Brain microvascular endothelial cell (primary cell): Measurements from ENCODE around the gene DMBT1.

ENCODE experiments used
- DNase-seq: peaks from one replicate; pipeline ENCODE4 v3.0.0-alpha.2; 2020
- H3K27ac ChIP-seq: fragments of 250-450 bp; sonication (Bioruptor Pico); 2 replicates; pipeline ENCODE4 v1.5.1; 2020; ENCODE audit warnings: mild to moderate bottlenecking, moderate library complexity
- H3K27me3 ChIP-seq: fragments of 250-450 bp; sonication (Bioruptor Pico); replicated peaks from 2 replicates; pipeline ENCODE4 v1.5.1; 2020; ENCODE audit warnings: mild to moderate bottlenecking
- H3K36me3 ChIP-seq: fragments of 250-450 bp; sonication (Bioruptor Pico); replicated peaks from 2 replicates; pipeline ENCODE4 v1.5.1; 2020; ENCODE audit warnings: mild to moderate bottlenecking
- H3K4me3 ChIP-seq: 2 replicates; pipeline ENCODE4 v1.5.1; 2011; ENCODE audit warnings: low read depth, mild to moderate bottlenecking, control low read depth, low read length, moderate library complexity
- in situ Hi-C: cut with HindIII; loops from 2 replicates; pipeline ENCODE4 v1.10.0; 2017; ENCODE audit warnings: low sequenced_read_pairs, low pct_ligation_motif_present
- TF ChIP-seq, protein P1 (sequence below): IDR thresholded peaks from 2 replicates; pipeline ENCODE4 v1.5.1; 2011; ENCODE audit warnings: low read depth, mild to moderate bottlenecking, moderate library complexity, low read length, control low read depth, inconsistent platforms; ENCODE audit errors: missing control alignments

DMBT1 gene

DNA sequence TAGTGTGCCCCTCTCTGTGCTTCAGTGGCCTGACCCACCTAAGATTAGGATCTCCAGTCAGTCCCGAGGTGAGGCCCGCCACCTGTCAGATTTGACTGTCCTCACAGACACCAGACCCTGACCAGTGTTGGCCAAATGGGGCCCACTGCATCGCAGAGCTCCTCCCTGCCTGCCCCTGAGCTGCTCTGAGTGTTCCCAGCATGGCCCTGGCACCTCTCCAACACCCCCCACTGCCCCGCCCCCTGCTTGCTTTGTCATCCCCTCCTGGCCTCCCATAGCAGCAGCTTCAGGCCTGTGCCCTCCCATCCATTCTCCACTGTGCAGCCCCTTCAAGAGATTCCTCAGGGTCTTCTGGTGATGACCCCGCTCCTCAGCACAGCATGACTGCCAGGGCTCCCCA lies 71.5 kb downstream of the DMBT1 start:
- no peaks in the 10 kb centered on the region for H3K36me3 ChIP-seq
- in situ Hi-C loops, result no loop called here
- no peak overlapping the region for H3K27ac ChIP-seq
- no peak for DNase-seq
- H3K27me3 ChIP-seq, result no peaks in the 10 kb centered on the region
- no peak overlapping the region for H3K4me3 ChIP-seq
- TF ChIP-seq, protein P1, sequence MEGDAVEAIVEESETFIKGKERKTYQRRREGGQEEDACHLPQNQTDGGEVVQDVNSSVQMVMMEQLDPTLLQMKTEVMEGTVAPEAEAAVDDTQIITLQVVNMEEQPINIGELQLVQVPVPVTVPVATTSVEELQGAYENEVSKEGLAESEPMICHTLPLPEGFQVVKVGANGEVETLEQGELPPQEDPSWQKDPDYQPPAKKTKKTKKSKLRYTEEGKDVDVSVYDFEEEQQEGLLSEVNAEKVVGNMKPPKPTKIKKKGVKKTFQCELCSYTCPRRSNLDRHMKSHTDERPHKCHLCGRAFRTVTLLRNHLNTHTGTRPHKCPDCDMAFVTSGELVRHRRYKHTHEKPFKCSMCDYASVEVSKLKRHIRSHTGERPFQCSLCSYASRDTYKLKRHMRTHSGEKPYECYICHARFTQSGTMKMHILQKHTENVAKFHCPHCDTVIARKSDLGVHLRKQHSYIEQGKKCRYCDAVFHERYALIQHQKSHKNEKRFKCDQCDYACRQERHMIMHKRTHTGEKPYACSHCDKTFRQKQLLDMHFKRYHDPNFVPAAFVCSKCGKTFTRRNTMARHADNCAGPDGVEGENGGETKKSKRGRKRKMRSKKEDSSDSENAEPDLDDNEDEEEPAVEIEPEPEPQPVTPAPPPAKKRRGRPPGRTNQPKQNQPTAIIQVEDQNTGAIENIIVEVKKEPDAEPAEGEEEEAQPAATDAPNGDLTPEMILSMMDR, result no peak

DNA sequence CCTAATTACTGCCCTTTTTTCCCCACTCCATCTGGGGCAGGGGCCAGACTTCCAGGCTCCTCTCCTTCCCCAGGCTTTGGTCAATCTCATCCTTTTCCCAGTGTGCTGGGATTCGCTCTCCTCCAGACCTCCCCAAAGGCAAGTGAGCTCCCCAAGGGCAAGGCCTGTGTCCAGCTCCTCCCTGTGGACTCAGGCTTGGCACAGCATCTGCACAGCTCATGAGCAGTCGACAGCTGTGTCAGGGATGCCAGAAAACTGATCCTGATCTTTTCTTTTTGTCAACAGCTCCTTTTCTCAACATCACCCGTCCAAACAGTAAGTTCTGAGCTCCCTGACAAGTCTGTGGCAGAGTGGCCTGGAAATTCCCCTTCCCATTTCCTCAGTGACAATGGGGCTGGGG lies 72.0 kb downstream of the DMBT1 start:
- in situ Hi-C loops, result no loop called here

DNA sequence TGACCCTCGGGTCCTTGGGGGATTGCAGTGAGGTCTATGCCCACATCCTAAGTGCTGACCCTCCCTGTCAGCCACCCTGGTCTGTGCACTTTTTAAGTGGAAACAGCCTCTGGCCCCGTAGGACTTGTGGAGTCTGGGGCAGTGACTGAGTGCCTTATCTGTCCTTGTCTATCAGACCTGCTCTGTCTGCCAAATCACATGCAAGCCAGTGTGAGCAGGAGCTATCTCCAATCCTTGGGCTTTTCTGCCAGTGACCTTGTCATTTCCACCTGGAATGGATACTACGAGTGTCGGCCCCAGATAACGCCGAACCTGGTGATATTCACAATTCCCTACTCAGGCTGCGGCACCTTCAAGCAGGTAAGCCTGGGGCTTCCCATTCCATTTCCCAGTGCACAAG lies 76.4 kb downstream of the DMBT1 start:
- no peaks in the 10 kb centered on the region for H3K27me3 ChIP-seq
- H3K27ac ChIP-seq, result no peak overlapping the region
- H3K4me3 ChIP-seq, result no peak overlapping the region
- in situ Hi-C loops, result no loop called here
- TF ChIP-seq, protein P1, result no peak
- no peaks in the 10 kb centered on the region for H3K36me3 ChIP-seq
- DNase-seq, result no peak

More for the DNA sequence above, 72.0 kb downstream of the DMBT1 start:
- Histone ChIP-seq H3K4me3 (no peak overlapping the region), H3K36me3 (no peaks in the 10 kb centered on the region), H3K27ac (no peak overlapping the region), H3K27me3 (no peaks in the 10 kb centered on the region)
- no peak for DNase-seq
- TF ChIP-seq, protein P1, result no peak

DNA sequence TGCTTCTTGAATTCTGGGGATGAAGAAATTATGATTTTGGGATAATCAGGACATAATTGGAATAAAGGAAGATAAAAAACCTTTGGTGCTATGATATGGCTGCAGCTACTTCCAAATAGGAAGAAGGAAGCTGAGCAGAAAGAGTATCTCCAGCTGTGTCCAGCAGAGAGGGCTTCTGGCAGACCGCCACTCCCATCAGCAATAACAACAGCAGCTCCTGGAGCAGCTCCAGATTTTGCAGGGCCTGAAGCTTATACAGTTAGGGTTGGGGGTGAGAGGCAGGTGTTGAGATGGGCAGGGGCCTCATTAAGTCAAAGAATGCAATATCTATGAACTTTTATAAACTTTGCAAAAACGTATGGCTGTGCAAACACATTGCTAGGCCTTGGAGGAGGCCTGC lies 76.8 kb downstream of the DMBT1 start:
- in situ Hi-C loops, result no loop called here
- DNase-seq, result no peak
- Histone ChIP-seq H3K36me3 (no peaks in the 10 kb centered on the region), H3K27me3 (no peaks in the 10 kb centered on the region), H3K27ac (no peak overlapping the region), H3K4me3 (no peak overlapping the region)
- TF ChIP-seq, protein P1, result no peak

DNA sequence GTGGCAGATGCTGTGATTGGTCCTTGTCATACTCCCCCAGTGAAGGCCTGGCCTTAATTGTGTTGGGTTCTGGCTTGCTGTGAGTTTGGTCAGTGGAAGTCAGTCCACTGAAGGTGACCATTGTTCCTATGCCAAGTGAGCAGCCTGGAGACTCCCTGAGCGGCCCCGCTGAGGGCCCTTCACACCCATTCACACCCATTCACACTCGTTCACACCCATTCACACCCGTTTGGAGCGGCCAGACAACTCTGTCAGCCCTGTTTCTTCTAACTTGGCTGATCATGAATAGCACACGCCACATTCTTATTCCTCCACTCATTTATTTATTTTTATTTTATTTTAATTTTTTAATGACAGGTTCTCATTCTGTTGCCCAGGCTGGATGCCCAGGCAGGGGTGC lies 77.6 kb downstream of the DMBT1 start:
- Histone ChIP-seq H3K27ac (no peak overlapping the region), H3K27me3 (no peaks in the 10 kb centered on the region), H3K36me3 (no peaks in the 10 kb centered on the region), H3K4me3 (no peak overlapping the region)
- TF ChIP-seq, protein P1, result no peak
- in situ Hi-C loops, result no loop called here
- no peak for DNase-seq

DNA sequence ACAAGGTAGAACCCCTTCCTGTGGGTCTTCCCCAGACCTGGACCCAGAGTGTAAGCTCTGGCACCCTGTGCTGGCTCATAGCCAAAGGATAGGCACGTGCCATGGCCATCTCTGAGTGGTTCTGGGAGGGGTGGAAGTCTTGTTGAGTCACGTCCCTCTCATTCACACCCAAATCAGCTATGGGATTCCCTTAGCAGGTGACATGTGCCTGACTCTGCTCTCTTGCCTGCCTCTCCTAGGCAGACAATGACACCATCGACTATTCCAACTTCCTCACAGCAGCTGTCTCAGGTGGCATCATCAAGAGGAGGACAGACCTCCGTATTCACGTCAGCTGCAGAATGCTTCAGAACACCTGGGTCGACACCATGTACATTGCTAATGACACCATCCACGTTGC lies 79.2 kb downstream of the DMBT1 start:
- no peak overlapping the region for H3K27ac ChIP-seq
- no peak overlapping the region for H3K4me3 ChIP-seq
- no peak for DNase-seq
- H3K36me3 ChIP-seq, result no peaks in the 10 kb centered on the region
- H3K27me3 ChIP-seq, result no peaks in the 10 kb centered on the region
- in situ Hi-C loops, result no loop called here
- TF ChIP-seq, protein P1, result no peak
